Activated CD4-positive, alpha-beta T cell treated with anti-CD3 and anti-CD28 coated beads, Interleukin-2, amount 10 ng/mL, durations not matched to agents 24 days and 14 days (primary cell): Measurements from ENCODE around the gene TUBA4B. TPM values are rescaled to one million over a fixed set of nuclear protein-coding genes. Genes with fewer than 3 reads are reported as not detected.
A peak's percentile ranks its signal among the peaks of the same experiment; 100 is the strongest.

Experiments
- DNase-seq: peaks from one replicate; pipeline ENCODE4 v3.0.0; 2022
- H3K27ac Mint-ChIP-seq: one replicate; pipeline ENCODE4 v1.8.0; 2022; ENCODE audit warnings: mild to moderate bottlenecking, mixed read lengths
- H3K27me3 Mint-ChIP-seq: one replicate; pipeline ENCODE4 v1.8.0; 2022; ENCODE audit warnings: mixed read lengths
- H3K36me3 Mint-ChIP-seq: one replicate; pipeline ENCODE4 v1.8.0; 2022; ENCODE audit warnings: low read depth, mild to moderate bottlenecking, mixed read lengths
- H3K4me1 Mint-ChIP-seq: one replicate; pipeline ENCODE4 v1.8.0; 2021; ENCODE audit warnings: mixed read lengths
- H3K4me3 Mint-ChIP-seq: one replicate; pipeline ENCODE4 v1.8.0; 2022; ENCODE audit warnings: mild to moderate bottlenecking, moderate library complexity, mixed read lengths
- H3K9me3 Mint-ChIP-seq: one replicate; pipeline ENCODE4 v1.8.0; 2021; ENCODE audit warnings: mixed read lengths
- intact Hi-C: fragments of 100-400 bp; cut with micrococcal nuclease; formaldehyde crosslinking; loops from one replicate; pipeline ENCODE4 v1.15.1; 2023
- total RNA-seq: library from RNA; stranded (reverse); gene quantifications from 2 replicates; pipeline ENCODE4 v1.2.3, GENCODE V29; 2022

TUBA4B gene
- total RNA-seq, 1 donor from 2014 or later: not detected

DNA sequence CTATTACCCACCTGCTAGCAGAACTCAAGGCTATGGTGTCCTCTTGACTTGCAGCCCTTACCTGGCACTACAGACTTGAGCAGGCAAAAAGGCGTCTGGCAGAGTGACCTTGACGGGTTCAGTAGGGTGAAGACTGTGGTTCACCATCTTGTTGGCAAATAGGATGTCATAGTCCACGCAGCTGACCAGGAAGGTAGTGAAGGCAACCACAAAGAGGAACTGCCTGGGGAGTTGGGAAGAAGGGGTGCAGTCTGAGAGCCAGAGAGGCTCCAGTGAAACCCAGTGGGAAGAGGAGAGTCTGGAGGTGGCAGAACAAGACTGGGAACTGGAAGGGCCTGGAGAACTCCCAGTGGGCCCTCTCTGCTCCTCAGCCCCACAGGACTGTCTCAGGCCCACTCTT lies 27.7 kb upstream of the TUBA4B start:
- peaks cover 69% of the 10 kb centered on the region for H3K36me3 Mint-ChIP-seq
- H3K27ac Mint-ChIP-seq: no peak overlapping the region
- DNase-seq: peak; percentile 56
- intact Hi-C loops: no loop called here
- H3K4me3 Mint-ChIP-seq: no peak overlapping the region
- no peaks in the 10 kb centered on the region for H3K27me3 Mint-ChIP-seq
- peaks cover 20% of the 10 kb centered on the region for H3K4me1 Mint-ChIP-seq
- H3K9me3 Mint-ChIP-seq: no peaks in the 10 kb centered on the region

DNA sequence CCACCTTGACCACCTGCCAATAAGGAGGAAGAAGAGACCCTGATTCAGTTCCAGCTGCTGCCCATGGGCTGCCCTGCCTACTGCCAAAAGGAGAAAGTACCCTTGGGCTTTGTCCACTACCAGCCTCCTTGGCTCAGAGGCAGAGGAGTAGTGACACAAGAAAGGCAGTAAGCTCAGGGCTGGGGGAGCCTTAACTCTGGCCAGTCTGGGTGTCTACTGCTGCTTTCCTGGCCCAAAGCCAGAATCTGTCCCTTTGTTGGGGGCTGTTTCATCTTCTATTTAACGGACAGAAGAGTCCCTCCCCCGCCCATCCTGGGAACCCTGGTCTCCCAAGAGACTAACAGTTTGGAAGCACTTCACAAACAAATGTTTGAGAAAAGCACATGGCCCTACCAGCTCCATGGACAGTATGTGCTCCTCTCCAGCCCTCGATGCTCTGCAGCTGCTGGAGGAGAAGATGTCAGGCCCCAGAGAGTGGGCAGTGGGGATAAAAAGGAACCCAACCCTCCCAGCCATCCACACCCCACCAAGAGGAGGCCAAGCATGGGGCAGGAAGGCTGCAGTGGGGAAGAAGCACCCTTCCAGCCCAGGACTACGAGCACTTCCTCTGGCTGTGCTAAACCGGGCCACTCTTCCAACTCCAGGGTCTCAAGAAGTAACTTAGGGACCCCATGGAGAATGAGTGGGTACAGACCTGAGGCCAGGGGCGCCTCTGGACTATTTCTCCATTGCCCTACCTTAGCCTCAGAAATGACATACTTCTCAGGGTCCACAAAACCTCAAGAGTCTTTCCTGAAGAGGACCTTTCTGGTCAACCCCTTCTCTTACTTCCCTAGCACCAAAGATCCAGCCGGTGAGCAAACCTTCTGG lies 24.8 kb upstream of the TUBA4B start:
- Mint-ChIP-seq H3K36me3 (peaks cover 67% of the 10 kb centered on the region), H3K27ac (peak overlapping the region; percentile 83), H3K4me3 (peak overlapping the region; percentile 90), H3K4me1 (peaks cover 36% of the 10 kb centered on the region), H3K27me3 (no peaks in the 10 kb centered on the region), H3K9me3 (no peaks in the 10 kb centered on the region)
- intact Hi-C loops: no loop called here
- DNase-seq: peak; percentile 61

DNA sequence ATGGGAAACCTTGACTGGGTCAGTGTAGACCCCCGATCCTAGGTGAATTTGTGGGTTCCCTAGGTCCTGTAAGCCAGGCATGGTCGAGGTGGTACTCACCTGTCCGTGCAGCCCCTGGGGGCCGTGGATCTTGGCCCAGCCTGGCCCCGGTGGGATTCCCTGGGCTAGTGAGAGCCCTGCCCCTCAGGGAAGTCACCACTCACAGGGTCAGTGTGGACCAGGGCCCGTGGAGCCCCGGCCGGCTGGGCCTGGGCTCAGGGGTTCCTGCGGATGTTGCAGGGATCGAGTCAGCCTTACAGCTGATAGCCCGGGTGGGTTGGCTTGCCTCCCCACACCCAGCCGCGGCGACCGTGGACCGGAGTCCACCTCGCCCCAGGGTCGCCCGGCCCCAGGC lies 24.1 kb upstream of the TUBA4B start:
- H3K27me3 Mint-ChIP-seq: no peaks in the 10 kb centered on the region
- H3K36me3 Mint-ChIP-seq: peaks cover 67% of the 10 kb centered on the region
- intact Hi-C loops: loop anchor here (1.0 kb wide), 8 partner anchors 11 to 158 kb away; partner anchors contain the start of genes ABCB6, DNAJB2, DNPEP and GLB1L

GRCh38 chr2:219229305-219230058 lies 23.6 kb upstream of the TUBA4B start, which contains the start of the genes ANKZF1 and ATG9A:
Gene ANKZF1, plus strand, starts transcription at chr2:219229806. Its CDS starts 452 bp downstream, at chr2:219230258.
Gene ATG9A, minus strand, starts transcription at chr2:219229636. Its CDS starts 1,612 bp downstream, at chr2:219228024.
- H3K4me1 Mint-ChIP-seq: peaks cover 43% of the 10 kb centered on the region
- intact Hi-C loops: loop anchor here (1.0 kb wide), 9 partner anchors 11 to 158 kb away; partner anchors contain the start of genes ABCB6, DNAJB2, DNPEP and GLB1L
- H3K36me3 Mint-ChIP-seq: peaks cover 68% of the 10 kb centered on the region
- no peaks in the 10 kb centered on the region for H3K27me3 Mint-ChIP-seq
- peak within 1 kb of the TSS; percentile 92 for H3K4me3 Mint-ChIP-seq
- no peaks in the 10 kb centered on the region for H3K9me3 Mint-ChIP-seq
- DNase-seq: peak; percentile 100
- peak within 1 kb of the TSS; percentile 98 for H3K27ac Mint-ChIP-seq

More for the DNA sequence above, 24.1 kb upstream of the TUBA4B start:
- H3K9me3 Mint-ChIP-seq: no peaks in the 10 kb centered on the region
- peaks cover 41% of the 10 kb centered on the region for H3K4me1 Mint-ChIP-seq
- H3K4me3 Mint-ChIP-seq: peak overlapping the region; percentile 90
- peak; percentile 72 for DNase-seq
- peak overlapping the region; percentile 83 for H3K27ac Mint-ChIP-seq

GRCh38 chr2:219230059-219230540 lies 22.9 kb upstream of the TUBA4B start:
- DNase-seq: peak; percentile 86
- Mint-ChIP-seq H3K27ac (peak overlapping the region; percentile 98), H3K9me3 (no peaks in the 10 kb centered on the region), H3K4me1 (peaks cover 45% of the 10 kb centered on the region), H3K27me3 (no peaks in the 10 kb centered on the region), H3K36me3 (peaks cover 66% of the 10 kb centered on the region), H3K4me3 (peak overlapping the region; percentile 92)
- intact Hi-C loops: loop anchor here (1.0 kb wide), 1 partner anchor 65 kb away; no protein-coding TSS in a partner anchor

DNA sequence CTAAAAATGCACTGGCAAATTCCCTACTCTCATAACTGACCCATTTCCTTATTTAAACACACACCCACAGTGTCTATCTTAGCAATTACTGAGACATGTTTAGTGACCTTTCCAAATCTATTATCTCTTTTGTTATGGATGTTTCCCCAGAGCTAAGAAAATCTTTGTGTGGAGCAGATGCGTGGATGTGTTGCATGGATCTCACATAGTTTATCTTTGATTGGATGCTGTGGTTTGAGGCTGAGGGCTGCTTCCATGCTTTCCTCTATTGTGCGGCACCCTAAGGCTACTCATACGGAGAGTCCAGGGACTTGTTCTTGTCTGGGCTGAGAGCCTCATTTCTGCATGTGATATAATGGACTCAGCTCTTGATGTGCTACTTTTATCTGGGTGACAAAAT lies 18.7 kb upstream of the TUBA4B start:
- no peak for DNase-seq
- intact Hi-C loops: no loop called here
- Mint-ChIP-seq H3K9me3 (no peaks in the 10 kb centered on the region), H3K36me3 (peaks cover 73% of the 10 kb centered on the region), H3K27me3 (no peaks in the 10 kb centered on the region), H3K4me1 (peaks cover 27% of the 10 kb centered on the region), H3K4me3 (no peak overlapping the region), H3K27ac (no peak overlapping the region)

GRCh38 chr2:219243291-219243761 lies 9.7 kb upstream of the TUBA4B start:
- Mint-ChIP-seq H3K4me3 (peak overlapping the region; percentile 66), H3K27me3 (no peaks in the 10 kb centered on the region), H3K9me3 (no peaks in the 10 kb centered on the region), H3K36me3 (peaks cover 24% of the 10 kb centered on the region), H3K4me1 (peaks cover 39% of the 10 kb centered on the region), H3K27ac (peak overlapping the region; percentile 48)
- intact Hi-C loops: no loop called here
- no peak for DNase-seq

DNA sequence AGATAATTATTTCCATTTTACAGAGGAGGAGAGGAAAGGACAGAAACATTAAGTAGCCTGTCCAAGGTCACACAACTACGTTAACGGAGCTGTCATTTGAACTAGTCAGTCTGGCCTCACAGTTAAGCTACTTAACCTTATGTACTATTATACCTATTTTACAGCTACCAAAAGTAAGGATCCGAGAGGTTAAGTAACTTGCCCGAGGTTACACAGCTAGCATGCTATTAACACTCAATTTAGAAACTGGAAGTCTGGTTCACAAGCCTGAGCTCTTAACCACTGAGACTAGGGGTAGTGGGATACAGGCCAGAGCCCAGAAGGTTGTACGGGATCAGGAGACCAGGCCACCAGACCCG lies 8.3 kb upstream of the TUBA4B start:
- Mint-ChIP-seq H3K4me1 (peaks cover 52% of the 10 kb centered on the region), H3K36me3 (peaks cover 30% of the 10 kb centered on the region), H3K27me3 (no peaks in the 10 kb centered on the region), H3K4me3 (peak overlapping the region; percentile 80), H3K27ac (peak overlapping the region; percentile 99), H3K9me3 (no peaks in the 10 kb centered on the region)
- intact Hi-C loops: loop anchor here (1.0 to 2.0 kb wide), 5 partner anchors 9 to 352 kb away; partner anchors contain the start of genes ANKZF1, ATG9A, STK11IP and TUBA4A
- no peak for DNase-seq

GRCh38 chr2:219245148-219245898 lies 7.7 kb upstream of the TUBA4B start, which contains the start of the genes GLB1L and STK16:
Gene GLB1L, minus strand, starts transcription at chr2:219245444. Its CDS starts 1,871 bp downstream, at chr2:219243573.
Gene STK16, plus strand, starts transcription at chr2:219245479. Its CDS starts 521 bp downstream, at chr2:219246000.
- Mint-ChIP-seq H3K9me3 (no peaks in the 10 kb centered on the region), H3K27ac (peak within 1 kb of the TSS; percentile 99), H3K4me1 (peaks cover 58% of the 10 kb centered on the region), H3K4me3 (peak within 1 kb of the TSS; percentile 80), H3K27me3 (no peaks in the 10 kb centered on the region), H3K36me3 (peaks cover 35% of the 10 kb centered on the region)
- DNase-seq: peak; percentile 98
- intact Hi-C loops: loop anchor here (1.0 to 2.0 kb wide), 5 partner anchors 8 to 351 kb away; partner anchors contain the start of genes ANKZF1, ATG9A, STK11IP and TUBA4A

DNA sequence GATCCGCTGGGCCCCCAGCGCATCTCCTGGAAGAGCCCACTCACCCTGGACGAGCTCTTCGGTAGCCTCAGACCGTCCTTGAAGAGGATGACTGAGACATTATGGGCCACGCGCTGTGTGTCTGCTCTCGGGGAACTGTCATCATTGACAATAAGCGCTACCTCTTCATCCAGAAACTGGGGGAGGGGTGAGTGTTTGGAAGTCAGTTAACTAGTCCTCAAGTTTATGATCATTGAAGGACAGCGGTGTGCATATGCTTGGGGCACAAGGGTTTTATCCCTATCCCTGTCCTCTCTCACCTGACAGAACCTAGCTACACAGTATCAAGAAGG lies 7.2 kb upstream of the TUBA4B start:
- Mint-ChIP-seq H3K9me3 (no peaks in the 10 kb centered on the region), H3K27ac (peak overlapping the region; percentile 99), H3K27me3 (no peaks in the 10 kb centered on the region), H3K4me1 (peaks cover 63% of the 10 kb centered on the region), H3K36me3 (peaks cover 40% of the 10 kb centered on the region), H3K4me3 (peak overlapping the region; percentile 80)
- peak; percentile 76 for DNase-seq
- intact Hi-C loops: loop anchor here (1.0 to 2.0 kb wide), 5 partner anchors 7 to 351 kb away; partner anchors contain the start of genes ANKZF1, ATG9A, STK11IP and TUBA4A

- Mint-ChIP-seq H3K36me3 (peaks cover 47% of the 10 kb centered on the region), H3K9me3 (no peaks in the 10 kb centered on the region), H3K27me3 (no peaks in the 10 kb centered on the region), H3K27ac (peak overlapping the region; percentile 91), H3K4me1 (peaks cover 70% of the 10 kb centered on the region), H3K4me3 (peak overlapping the region; percentile 80)
- intact Hi-C loops: no loop called here
- DNase-seq: peak; percentile 60
These were observed 6.5 kb upstream of the TUBA4B start for GRCh38 chr2:219246559-219246958.

DNA sequence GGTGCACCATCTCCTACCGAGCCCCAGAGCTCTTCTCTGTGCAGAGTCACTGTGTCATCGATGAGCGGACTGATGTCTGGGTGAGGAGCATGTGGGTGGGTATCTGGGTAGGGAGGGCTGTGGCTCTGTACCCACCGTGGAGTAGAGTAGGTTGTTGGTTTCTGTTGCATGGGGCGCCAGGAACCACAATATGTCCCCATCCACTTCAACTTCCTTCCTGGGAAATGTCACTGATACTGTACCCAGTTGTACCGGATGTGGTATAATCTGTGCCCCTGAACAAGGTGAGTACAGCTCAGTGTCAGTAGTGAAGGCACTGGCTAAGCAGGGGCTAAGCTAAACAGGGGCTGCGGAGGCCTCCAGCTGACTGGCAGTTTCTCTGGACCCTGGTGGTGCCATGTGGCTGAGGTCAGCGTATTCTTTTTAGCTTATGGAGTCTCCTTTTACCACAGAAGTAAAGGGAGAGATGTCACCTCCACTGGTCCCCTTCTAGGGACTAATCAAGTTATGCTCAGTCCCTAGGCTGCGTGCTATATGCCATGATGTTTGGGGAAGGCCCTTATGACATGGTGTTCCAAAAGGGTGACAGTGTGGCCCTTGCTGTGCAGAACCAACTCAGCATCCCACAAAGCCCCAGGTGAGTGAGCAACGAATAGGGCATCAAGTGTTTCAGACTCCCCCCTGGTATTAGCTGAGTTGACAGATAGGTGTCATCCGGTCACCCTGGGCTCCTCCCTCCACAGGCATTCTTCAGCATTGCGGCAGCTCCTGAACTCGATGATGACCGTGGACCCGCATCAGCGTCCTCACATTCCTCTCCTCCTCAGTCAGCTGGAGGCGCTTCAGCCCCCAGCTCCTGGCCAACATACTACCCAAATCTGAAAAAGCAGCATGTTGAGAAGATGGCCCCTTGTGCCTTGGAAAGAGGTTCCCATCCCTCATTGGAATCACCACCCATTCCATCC lies 5.1 kb upstream of the TUBA4B start:
- Mint-ChIP-seq H3K4me1 (peaks cover 80% of the 10 kb centered on the region), H3K36me3 (peaks cover 60% of the 10 kb centered on the region), H3K4me3 (peak overlapping the region; percentile 80), H3K27me3 (no peaks in the 10 kb centered on the region), H3K27ac (peak overlapping the region; percentile 91), H3K9me3 (no peaks in the 10 kb centered on the region)
- intact Hi-C loops: no loop called here
- DNase-seq: peak; percentile 87
